CD4-positive, alpha-beta T cell treated with Interleukin-4 for 4 hours (primary cell): ENCODE measurements around the gene MIS12.

Source experiments
- DNase-seq: peaks from one replicate; pipeline ENCODE4 v3.0.0-alpha.2; 2020

MIS12 gene

GRCh38 chr17:5536866-5537650 lies 50.7 kb downstream of the MIS12 start:
- DNase-seq: no peak

GRCh38 chr17:5539286-5539685 lies 52.9 kb downstream of the MIS12 start:
- DNase-seq: no peak

- no peak for DNase-seq
These were observed 54.0 kb downstream of the MIS12 start for GRCh38 chr17:5540321-5540720.
